ENCODE results near the gene CYBA. TPM values are rescaled to one million over a fixed set of nuclear protein-coding genes. Genes with fewer than 3 reads are reported as not detected.

CYBA gene
- total RNA-seq, 4 donors from 2014 or later = 67.1 to 205 (median 98.7) TPM

DNA sequence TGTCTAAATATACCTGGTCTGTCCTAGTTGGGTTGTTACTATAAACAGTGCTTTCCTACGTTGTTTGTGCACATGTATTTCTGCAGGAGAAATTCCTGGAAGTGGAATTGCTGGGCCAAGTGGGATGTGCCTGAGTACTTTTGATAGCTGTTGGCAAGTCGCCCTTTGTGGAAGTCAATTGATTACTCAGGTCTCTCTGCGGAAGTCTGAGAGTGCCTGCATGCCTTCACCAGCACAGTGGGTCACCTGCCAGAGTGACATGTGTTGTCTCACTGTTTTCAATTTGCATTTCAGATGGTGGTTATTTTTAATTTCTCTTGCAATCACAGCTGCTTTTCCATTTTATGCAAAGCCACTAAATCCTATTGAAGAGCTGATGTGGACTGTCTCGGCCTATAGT is 14.3 kb upstream of the CYBA start:
- Histone ChIP-seq H3K4me1 (peaks cover 6 to 39% (median 12%) of the 10 kb centered on the region in 3 donors), H3K9me3 (no peaks in the 10 kb centered on the region), H3K27me3 (no peaks in the 10 kb centered on the region), H3K27ac (no peak overlapping the region), H3K4me3 (no peak overlapping the region), H3K36me3 (peaks cover 0 to 3% (median 0%) of the 10 kb centered on the region in 3 donors)
- no peak for DNase-seq
- no peak for TF ChIP-seq POLR2A (IDR thresholded peaks at IDR 0.05)
- WGBS, 2 donors = 54 to 67% methylated on average over 4 of the region's 4 CpGs
- intact Hi-C loops (cut with DNase I) = no loop called here

DNA sequence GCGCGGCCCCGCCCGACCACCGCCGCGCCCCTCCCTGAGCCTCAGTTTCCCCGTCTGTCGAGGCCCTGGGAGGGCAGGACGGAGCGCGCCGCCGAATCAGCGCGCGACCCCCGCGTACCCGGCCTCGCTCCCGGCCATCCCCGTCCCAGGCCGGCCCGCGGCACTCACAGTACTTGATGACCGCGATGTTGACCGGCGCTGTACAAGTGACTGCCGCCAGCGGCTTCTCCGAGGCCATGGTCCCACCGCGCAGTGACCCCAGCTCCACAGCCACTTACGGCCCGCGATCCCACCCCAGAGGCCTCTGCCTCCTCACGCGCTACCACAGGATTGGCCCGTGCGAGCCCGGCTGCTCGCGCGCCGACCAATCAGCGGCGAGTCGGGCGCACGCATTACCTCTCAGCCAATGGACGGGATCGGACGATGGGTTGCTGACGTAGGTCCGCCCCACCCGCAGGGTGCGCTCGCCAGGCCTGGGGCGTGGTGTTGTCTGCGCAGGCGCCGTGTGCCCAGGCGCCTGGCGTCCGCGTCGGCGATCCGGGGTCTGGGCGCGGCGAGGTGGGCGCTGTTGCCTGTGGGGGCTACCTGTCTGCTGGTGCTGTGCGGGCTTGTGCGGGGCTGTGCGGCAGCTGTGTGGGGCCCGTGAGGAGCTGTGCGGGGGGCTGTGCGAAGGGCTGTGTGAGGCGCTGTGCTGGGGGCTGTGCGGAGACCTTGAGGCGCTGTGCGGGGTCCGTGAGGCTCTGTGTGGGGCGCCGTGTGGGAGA is 12.2 kb upstream of the CYBA start, which contains the start of gene MVD:
MVD (minus strand) TSS at position 249 of the 764 bp plus-strand sequence; CDS start at position 238, 11 bp downstream.
- intact Hi-C loops (cut with DNase I) = no loop called here
- DNase-seq = peak; percentile 84
- Histone ChIP-seq H3K4me3 (peak within 1 kb of the TSS; percentile 74 to 99 (median 87)), H3K4me1 (peaks cover 6 to 39% (median 12%) of the 10 kb centered on the region in 3 donors), H3K9me3 (no peaks in the 10 kb centered on the region), H3K27me3 (no peaks in the 10 kb centered on the region), H3K36me3 (peaks cover 0 to 24% (median 3%) of the 10 kb centered on the region in 3 donors), H3K27ac (peak within 1 kb of the TSS; percentile 89 to 97 (median 94))
- TF ChIP-seq, protein P1, sequence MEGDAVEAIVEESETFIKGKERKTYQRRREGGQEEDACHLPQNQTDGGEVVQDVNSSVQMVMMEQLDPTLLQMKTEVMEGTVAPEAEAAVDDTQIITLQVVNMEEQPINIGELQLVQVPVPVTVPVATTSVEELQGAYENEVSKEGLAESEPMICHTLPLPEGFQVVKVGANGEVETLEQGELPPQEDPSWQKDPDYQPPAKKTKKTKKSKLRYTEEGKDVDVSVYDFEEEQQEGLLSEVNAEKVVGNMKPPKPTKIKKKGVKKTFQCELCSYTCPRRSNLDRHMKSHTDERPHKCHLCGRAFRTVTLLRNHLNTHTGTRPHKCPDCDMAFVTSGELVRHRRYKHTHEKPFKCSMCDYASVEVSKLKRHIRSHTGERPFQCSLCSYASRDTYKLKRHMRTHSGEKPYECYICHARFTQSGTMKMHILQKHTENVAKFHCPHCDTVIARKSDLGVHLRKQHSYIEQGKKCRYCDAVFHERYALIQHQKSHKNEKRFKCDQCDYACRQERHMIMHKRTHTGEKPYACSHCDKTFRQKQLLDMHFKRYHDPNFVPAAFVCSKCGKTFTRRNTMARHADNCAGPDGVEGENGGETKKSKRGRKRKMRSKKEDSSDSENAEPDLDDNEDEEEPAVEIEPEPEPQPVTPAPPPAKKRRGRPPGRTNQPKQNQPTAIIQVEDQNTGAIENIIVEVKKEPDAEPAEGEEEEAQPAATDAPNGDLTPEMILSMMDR (IDR thresholded peaks at IDR 0.05) = peak in 2 of 6 experiments; percentile 5 to 11
- peak in 3 of 4 donors; percentile 83 to 94 (median 90) for TF ChIP-seq POLR2A (IDR thresholded peaks at IDR 0.05)
- WGBS, 2 donors = 0% methylated on average over 15 of the region's 88 CpGs; no CpG with 5 or more reads in 1 of the 2 donors

DNA sequence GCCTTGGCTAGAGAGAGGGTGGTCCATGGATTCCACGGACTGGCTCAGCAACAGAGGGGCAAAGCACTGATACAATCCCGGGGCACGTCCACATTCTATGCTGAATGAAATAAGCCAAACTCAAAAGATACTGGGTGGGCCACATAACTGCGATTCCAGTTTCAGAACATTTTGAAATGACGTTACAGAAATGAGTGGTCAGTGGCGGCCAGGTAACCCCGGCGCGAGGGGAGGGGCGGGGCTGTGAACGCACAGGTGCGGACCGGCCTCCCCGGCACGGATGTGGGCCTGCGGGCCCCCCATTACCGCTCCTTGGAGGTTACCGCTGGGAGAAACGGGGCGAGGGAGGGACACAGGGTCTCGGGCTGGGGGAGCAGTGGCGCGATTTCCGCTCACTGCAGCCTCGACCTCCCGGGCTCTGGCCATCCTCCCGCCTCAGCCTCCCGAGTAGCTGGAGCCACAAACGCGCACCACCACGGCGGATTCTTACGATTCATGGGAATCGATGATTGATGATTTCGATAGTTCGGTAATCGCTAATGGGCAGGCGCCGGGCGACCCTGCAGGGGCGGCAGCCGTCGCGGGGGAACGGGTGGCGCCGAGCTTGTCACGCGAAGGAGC is 11.5 kb upstream of the CYBA start:
- WGBS, 2 donors = 3% methylated on average over 24 to 46 of the region's 49 CpGs
- no peaks in the 10 kb centered on the region for H3K9me3 ChIP-seq
- TF ChIP-seq, protein P1 (IDR thresholded peaks at IDR 0.05) = no peak
- TF ChIP-seq POLR2A (IDR thresholded peaks at IDR 0.05) = no peak
- intact Hi-C loops (cut with DNase I) = no loop called here
- H3K4me1 ChIP-seq = peaks cover 6 to 39% (median 12%) of the 10 kb centered on the region in 3 donors
- no peaks in the 10 kb centered on the region for H3K27me3 ChIP-seq
- peak overlapping the region; percentile 74 to 99 (median 87) for H3K4me3 ChIP-seq
- peak overlapping the region; percentile 89 to 97 (median 92) for H3K27ac ChIP-seq
- peaks cover 0 to 31% (median 4%) of the 10 kb centered on the region in 3 donors for H3K36me3 ChIP-seq
- no peak for DNase-seq

DNA sequence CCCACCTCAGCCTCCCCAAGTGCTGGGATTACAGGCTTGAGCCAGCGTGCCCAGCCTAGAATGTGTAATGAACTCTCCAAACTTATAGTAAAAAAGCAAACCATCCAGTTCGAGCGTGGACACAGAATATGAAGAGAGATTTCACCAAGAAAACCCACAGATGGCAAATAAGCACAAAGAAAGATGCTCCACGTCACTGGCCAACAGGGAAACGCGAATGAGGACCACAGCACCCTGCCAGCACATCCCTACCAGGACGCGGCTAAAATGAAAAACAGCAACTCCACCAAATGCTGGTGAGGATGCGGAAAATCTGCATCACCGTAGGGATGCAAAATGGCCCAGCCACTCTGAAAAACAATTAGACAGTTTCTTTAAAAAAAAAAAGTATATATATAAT is 10.6 kb upstream of the CYBA start:
- intact Hi-C loops (cut with DNase I) = no loop called here
- no peak for TF ChIP-seq POLR2A (IDR thresholded peaks at IDR 0.05)
- TF ChIP-seq, protein P1 (IDR thresholded peaks at IDR 0.05) = no peak
- no peak overlapping the region for H3K27ac ChIP-seq
- no peaks in the 10 kb centered on the region for H3K27me3 ChIP-seq
- H3K4me1 ChIP-seq = peaks cover 6 to 39% (median 12%) of the 10 kb centered on the region in 3 donors
- no peak for DNase-seq
- peaks cover 0 to 39% (median 4%) of the 10 kb centered on the region in 3 donors for H3K36me3 ChIP-seq
- H3K4me3 ChIP-seq = peak overlapping the region in 1 of 4 donors; percentile 99
- 79 to 80% methylated on average over 9 to 10 of the region's 10 CpGs for WGBS, 2 donors
- no peaks in the 10 kb centered on the region for H3K9me3 ChIP-seq

DNA sequence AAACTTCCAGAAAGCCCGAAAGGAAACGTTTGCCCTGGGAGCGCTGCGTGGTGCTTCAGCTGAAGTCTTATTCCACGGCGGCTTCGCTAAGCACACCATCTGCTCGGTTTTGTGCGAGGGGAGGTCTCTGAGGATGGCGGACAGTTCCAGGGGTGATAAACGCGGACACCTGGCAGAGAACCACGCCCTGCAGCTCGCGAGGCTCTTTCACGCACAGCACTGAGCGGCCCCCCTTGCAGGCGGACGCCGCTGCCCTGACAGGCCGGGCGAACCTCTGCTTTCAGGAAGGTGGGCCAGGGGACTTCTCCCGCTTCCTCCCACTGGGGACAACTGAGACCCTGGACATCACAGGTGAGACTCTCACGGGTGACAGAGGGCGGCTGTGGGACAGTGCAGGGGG is 8.3 kb upstream of the CYBA start:
- Histone ChIP-seq H3K27ac (no peak overlapping the region), H3K27me3 (no peaks in the 10 kb centered on the region), H3K4me1 (peaks cover 5 to 25% (median 10%) of the 10 kb centered on the region in 3 donors), H3K36me3 (peaks cover 0 to 62% (median 9%) of the 10 kb centered on the region in 3 donors), H3K4me3 (no peak overlapping the region), H3K9me3 (no peaks in the 10 kb centered on the region)
- TF ChIP-seq POLR2A (IDR thresholded peaks at IDR 0.05) = no peak
- TF ChIP-seq, protein P1 (IDR thresholded peaks at IDR 0.05) = no peak
- 78% methylated on average over 9 of the region's 25 CpGs; no CpG with 5 or more reads in 1 of the 2 donors for WGBS, 2 donors
- DNase-seq = no peak
- intact Hi-C loops (cut with DNase I) = no loop called here
